Measurements from ENCODE around the gene BHLHE40.

BHLHE40 gene

GRCh38 chr3:4985330-4986174, 6.3 kb downstream of the BHLHE40 start:
- peak; percentile 38 for DNase-seq (ENCODE audit: low read depth)
- TF ChIP-seq, protein P1, sequence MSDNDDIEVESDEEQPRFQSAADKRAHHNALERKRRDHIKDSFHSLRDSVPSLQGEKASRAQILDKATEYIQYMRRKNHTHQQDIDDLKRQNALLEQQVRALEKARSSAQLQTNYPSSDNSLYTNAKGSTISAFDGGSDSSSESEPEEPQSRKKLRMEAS (IDR thresholded peaks at IDR 0.05; ENCODE audit: low read depth, low read length), result no peak
- TF ChIP-seq MYC (IDR thresholded peaks at IDR 0.05; ENCODE audit: low read depth, low read length) (no peak), CTCF (IDR thresholded peaks at IDR 0.05; ENCODE audit: low read depth, low read length) (no peak), POLR2A (IDR thresholded peaks at IDR 0.05; ENCODE audit: extremely low read depth, insufficient read length) (no peak)
- no peak overlapping the region for H3K4me3 ChIP-seq (ENCODE audit: low read depth, low read length)

- H3K4me3 ChIP-seq (ENCODE audit: low read depth, low read length), result peak overlapping the region; percentile 44
- peak; percentile 68 for DNase-seq (ENCODE audit: low read depth)
- no peak for TF ChIP-seq POLR2A (IDR thresholded peaks at IDR 0.05; ENCODE audit: extremely low read depth, insufficient read length)
- TF ChIP-seq MYC (IDR thresholded peaks at IDR 0.05; ENCODE audit: low read depth, low read length), result no peak
- TF ChIP-seq, protein P1 (IDR thresholded peaks at IDR 0.05; ENCODE audit: low read depth, low read length), result no peak
- no peak for TF ChIP-seq CTCF (IDR thresholded peaks at IDR 0.05; ENCODE audit: low read depth, low read length)
These were observed 7.0 kb downstream of the BHLHE40 start for GRCh38 chr3:4986175-4986781.

GRCh38 chr3:4986782-4987537, 7.7 kb downstream of the BHLHE40 start:
- peak; percentile 84 for DNase-seq (ENCODE audit: low read depth)
- no peak for TF ChIP-seq CTCF (IDR thresholded peaks at IDR 0.05; ENCODE audit: low read depth, low read length)
- TF ChIP-seq, protein P1 (IDR thresholded peaks at IDR 0.05; ENCODE audit: low read depth, low read length), result peak; percentile 63
- H3K4me3 ChIP-seq (ENCODE audit: low read depth, low read length), result peak overlapping the region; percentile 44

DNA sequence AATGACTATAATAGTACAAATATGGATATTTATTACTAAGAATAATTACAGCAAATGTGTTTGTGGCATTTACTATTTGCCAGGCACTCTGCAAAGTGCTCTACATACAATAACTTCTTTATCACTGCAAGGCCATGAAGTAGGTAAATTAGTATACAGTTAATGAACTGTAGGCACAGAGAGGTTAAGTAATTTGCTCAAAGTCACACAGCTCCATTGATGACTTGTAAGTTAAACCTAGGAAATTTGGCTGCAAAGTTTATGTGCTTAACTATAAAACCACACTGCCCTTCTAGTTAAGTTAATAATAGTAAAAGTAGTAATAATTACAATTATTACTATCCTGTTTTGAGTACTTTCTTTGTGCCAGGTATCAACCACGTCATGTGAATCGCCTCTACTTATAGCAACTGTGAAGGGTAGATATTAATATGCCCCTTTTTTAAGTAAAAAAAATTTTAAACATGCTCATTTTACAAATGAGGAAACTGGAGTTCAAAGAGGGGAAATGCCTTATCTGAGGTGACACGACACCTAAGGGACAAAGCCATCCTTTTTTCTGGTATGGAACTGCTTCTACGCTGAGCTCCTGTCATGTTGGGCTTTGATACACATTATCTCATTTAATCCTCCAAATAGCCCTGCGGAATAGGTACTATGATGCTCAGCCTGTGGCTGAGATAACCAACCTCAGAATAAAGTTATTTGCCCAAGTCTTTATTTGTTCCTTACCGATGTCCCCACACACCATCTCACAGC, 8.5 kb downstream of the BHLHE40 start:
- H3K4me3 ChIP-seq (ENCODE audit: low read depth, low read length), result peak overlapping the region; percentile 44
- no peak for TF ChIP-seq POLR2A (IDR thresholded peaks at IDR 0.05; ENCODE audit: extremely low read depth, insufficient read length)
- no peak for TF ChIP-seq MYC (IDR thresholded peaks at IDR 0.05; ENCODE audit: low read depth, low read length)
- no peak for TF ChIP-seq CTCF (IDR thresholded peaks at IDR 0.05; ENCODE audit: low read depth, low read length)
- TF ChIP-seq, protein P1 (IDR thresholded peaks at IDR 0.05; ENCODE audit: low read depth, low read length), result no peak
- DNase-seq (ENCODE audit: low read depth), result no peak
